CD4-positive, alpha-beta T cell treated with Interleukin-15 for 4 hours (primary cell): ENCODE measurements around the gene SPATA3.
"Not testable (repeated sequence)": the region's sequence is repeated elsewhere in the genome, so short reads cannot be mapped to it uniquely, and the experiment has no call there.

ENCODE experiments used
- DNase-seq: peaks from one replicate; pipeline ENCODE4 v3.0.0-alpha.2; 2020; ENCODE audit warnings: low spot score

Gene SPATA3

GRCh38 chr2:230995821-230996220 lies at the start of gene SPATA3:
Gene SPATA3, plus strand, starts transcription at chr2:230996121. Its CDS starts 113 bp downstream, at chr2:230996234.
- no peak for DNase-seq

DNA sequence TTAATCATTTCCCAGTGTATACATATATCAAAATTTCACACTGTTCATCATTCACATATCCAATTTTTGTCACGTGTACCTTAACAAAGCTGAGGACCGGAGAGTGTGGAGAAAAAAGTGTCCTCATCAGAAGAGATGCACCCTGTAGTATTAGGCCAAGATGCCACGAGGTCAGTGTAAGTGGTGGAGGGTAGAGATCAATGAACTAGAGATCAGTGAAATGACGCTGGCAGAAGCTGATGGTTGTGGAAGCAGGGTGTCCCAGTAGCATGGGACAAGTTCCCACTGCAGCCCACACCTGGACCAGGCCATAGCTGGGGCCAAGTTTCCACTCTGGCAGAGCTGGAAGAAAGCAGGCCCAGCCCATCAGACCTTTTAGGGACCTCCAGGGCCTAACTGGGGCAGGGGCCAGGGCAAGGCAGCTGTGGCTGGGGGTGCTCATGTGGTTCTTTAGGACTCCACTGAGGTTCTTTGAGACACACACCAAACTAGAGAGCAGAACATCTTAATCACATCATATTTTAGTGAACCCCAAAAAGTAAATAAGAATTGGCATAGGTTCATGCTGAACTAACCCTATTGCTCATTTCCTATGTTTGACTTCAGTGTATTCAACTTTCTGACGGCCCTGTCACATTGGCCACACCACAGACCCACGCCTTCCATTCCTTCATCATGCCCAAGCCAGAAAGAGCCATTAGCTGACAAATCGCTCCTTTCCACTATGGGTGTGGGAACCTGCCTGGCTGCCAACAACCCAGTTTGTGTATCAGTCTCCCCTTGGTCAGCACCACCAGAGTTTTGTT lies 49.3 kb upstream of the SPATA3 start:
- no peak for DNase-seq

- DNase-seq: no peak
Observed at GRCh38 chr2:230947235-230947576, 48.7 kb upstream of the SPATA3 start.

DNA sequence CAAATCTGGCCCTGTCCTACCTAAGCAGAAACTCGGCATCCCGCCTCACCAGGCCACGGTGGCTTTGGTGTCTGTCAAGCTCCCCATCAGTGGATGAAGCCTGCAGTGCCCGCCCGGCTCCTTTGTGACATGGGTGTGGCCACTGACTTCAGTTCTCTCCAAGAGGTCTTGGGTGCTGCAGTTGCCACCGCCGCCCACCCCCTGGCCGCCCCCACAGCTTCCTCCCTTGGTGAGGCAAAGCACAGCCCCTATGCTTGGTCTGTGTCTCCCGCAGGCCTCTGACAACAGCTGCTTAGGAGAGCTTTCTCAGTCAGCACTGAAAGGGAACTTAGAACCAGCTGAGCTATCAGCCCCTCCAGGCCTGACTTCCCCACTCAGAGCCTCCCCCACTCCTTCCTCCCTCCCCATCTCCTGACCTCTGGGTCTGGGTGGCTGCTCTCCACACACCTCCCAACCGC lies 48.0 kb upstream of the SPATA3 start:
- no peak for DNase-seq

- no peak for DNase-seq
Observed at GRCh38 chr2:230949966-230950873, 45.7 kb upstream of the SPATA3 start.

- DNase-seq: no peak
Observed at GRCh38 chr2:230950874-230951339, 45.0 kb upstream of the SPATA3 start.

DNA sequence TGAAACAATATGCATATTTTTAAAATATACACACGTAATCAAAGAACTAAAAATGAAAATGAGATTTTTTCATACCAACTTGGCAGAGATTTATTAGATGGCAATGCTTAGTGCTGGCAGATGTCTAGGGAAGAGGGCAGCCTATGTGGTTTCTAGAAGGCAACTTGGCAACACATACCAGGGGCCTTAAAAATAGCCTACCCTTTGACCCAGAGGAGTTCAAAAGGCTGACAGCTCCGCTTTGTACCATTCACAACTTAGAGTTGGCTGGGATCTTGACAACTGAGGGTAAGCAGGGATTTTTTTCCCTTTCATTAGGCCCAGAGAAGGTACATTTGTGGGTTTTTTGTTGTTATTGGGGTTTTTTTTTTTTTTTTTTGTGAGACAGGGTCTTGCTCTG lies 44.5 kb upstream of the SPATA3 start:
- no peak for DNase-seq

DNA sequence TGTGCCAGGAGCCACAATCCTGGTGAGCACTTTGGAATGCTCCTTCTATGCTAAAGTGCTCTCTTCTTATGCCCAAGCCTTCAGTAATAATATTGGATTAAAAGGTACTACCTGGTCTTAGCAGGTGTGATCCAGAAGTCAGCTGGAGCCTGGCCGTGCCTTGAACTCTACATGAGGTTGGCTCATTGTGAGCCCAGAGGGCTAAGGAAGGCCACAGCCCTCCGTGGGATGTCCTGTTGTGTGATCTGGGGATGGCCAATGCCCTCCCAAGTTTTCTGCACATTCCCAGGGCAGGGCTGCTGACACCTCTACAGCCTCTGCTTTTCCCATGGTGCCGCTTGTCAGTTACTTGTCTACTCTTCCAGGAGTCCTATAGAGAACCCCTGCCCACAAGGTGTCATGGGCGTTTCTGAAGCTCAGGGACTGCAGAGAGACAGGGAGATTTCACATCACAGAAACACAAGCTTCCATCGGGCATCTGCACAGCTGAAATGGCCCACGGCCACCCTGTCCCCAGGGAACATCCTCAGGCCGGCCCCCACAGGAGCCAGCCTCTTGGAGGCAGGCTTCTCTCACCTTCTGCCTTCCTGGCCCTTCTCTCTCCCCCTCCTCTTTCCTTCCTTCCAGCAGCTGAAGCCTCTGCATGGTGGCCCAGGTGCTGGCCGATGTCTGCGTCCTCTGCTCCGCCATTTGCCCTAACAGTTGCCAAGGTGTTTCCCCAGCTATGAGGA lies 43.5 kb upstream of the SPATA3 start:
- DNase-seq: no peak

- no peak for DNase-seq
Observed at GRCh38 chr2:230953845-230954244, 42.1 kb upstream of the SPATA3 start.

DNA sequence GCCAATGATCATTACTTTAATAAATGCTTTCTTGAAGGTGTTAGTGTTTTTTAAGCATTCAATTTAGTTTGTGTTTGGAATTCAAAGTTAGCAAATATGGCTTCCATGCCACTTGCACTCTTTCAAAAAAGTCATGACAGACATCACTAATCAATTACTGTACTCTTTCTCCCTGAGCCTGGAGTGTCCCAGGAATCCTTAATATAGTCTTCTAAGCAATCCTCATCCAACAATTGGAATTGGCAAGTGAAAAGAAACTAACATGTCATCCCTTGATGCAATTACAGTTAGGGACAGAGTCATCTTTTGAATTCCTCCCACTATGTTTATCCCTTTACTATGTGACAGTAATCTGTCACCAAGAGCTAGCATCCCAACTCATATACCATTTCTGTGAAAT lies 41.2 kb upstream of the SPATA3 start:
- DNase-seq: no peak

DNA sequence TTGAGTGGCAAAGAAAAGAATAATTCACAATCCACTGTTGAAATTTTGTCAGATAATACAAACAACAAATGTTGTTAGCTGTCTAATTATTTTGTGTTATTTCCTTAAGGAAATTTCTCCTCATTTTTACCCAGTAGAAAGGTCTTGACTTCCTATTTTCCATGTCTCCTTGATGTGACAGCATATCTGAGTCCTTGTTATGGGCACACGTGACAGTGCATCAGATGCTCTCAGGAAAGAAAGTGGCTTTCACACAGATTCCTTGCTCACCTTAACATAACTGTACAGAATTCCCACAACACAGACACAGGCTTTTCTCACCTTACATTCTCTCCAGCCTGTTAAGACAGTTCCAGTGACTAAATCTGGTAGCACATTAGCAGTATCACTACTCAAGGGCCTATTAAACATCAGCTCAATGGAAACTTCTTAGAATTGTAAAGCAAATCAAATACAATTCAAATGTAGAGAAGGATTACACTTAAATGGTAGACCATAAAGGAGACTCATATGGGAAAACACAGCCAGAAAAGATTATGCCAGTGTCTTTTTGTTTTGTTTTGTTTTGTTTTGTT lies 40.7 kb upstream of the SPATA3 start:
- DNase-seq: no peak

DNA sequence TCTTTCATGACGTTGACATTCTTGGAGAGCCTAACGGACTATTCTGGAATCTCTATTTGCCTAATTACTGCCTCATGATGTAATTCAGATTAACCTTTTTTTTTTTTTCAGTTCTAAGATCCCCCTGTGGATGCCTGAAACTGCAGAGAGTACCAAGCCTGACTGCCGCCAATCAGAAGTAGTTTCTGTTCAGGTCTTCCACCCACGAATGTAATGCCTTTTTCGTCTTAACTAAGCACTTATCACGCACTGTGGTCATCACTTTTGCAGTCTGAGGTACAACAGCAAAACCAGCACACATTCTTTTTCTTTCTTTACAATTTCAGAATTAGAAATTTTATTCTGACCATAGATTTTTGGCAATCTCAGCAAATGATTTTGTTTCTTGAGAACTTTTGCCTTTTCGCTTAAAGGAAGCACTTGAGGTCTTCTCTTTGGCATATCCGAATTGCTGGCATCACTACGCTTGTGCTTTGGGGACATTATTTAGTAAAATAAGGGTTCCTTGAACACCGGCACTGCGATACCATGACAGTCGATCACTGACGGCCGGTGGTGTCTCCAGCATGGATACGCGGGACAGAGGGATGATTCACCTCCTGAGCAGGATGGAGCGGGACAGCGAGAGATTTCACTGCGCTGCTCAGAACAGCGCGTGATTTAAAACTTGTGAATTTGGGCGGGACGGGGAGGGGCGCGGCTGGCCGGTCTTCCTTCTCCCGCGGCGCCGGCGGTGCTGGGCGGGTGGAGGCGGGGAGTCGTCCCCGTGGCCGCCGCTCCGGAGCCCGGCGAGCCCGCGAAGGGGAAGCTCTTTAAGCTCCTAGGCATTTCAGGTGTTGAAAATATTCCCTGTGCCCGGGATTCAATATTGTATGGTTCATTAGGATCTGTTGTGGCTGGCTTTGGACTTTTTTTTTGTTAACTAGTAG lies 38.8 kb upstream of the SPATA3 start:
- DNase-seq: no peak

DNA sequence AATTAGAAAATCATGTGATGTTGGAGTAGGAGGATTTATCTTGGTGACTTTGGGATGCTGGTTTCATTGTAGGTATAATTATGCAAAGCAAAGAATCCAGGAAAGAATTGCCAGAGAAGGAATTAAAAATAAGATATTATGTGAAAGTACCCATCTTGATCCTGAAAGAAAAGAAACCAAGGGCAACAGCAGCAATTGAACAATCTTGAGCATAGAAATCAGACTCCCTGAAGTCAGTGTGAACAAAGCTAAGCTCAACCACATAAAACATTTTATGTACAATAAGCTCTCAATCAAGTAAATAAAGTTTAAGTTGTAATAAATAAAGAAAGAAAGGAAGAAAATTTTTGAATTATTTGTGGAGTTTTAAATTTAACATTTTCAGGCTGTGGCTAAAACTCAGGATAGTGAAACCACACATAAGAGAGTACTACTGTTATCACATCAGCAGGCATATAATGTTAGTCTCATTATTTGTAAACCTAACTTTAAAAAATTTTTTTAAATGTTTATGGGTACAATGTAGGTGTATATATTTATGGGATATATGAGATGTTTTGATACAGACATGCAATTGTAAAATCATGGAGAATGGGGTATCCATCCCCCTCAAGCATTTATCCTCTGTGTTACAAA lies 38.0 kb upstream of the SPATA3 start:
- DNase-seq: no peak

DNA sequence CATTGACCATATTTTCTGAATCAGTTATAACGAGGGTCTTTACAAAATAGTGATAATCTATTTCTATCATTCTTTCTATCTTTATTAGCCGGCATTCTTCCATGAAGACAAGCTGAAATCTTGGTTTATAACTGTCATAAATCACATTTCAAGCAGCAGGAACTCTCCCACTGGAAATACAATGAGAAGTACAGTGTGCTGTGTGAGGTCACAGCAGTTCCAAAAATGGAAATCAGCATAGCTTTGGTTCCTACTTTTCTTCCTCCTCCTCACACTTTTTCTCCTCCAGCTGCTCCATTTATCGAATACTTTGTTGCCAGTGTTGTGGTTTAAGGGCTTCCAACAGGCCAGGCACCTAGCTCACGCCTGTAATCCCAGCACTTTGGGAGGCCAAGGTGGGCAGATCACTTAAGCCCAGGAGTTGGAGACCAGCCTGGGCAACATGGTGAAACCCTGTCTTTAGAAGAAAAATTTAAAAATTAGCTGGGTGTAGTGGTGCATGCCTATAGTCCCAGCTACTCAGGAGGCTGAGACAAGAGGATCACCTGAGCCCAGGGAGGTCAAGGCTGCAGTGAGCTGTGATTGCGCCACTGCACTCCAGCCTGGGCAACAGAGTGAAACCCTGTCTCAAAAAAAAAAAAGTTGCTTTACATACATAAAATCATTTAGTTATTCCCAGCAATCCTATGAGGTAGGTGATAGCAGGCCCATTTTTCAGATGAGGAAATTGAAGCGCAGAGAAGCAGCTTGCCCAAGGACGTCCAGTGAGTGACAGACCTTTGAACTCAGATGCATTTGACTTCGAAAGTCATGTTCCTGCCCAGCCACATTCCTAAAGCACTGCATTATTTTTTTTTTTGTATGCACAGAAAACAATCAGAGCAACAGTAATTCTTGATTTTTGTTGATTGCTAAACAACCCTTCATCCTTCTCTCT lies 36.8 kb upstream of the SPATA3 start:
- DNase-seq: no peak

- no peak for DNase-seq
Observed at GRCh38 chr2:230960026-230960425, 35.9 kb upstream of the SPATA3 start.

DNA sequence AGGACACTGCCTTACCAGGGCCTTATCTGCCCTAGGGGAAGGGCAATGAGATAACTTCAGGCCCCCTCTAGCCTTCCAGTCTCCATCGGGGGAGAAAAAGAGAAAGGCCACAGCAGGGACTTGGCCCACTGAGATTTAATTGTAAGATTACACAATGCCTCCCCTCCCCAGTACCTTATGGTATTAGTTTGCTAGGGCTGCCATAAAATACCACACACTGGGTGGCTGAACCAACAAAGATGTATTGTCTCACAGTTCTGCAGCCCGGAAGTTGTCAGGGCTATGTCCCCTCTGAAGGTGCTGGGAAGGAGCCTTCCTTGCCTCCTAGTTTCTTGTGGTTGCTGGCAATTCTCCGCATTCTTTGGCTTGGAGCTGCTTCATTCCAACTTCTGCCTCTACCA lies 34.8 kb upstream of the SPATA3 start:
- no peak for DNase-seq

DNA sequence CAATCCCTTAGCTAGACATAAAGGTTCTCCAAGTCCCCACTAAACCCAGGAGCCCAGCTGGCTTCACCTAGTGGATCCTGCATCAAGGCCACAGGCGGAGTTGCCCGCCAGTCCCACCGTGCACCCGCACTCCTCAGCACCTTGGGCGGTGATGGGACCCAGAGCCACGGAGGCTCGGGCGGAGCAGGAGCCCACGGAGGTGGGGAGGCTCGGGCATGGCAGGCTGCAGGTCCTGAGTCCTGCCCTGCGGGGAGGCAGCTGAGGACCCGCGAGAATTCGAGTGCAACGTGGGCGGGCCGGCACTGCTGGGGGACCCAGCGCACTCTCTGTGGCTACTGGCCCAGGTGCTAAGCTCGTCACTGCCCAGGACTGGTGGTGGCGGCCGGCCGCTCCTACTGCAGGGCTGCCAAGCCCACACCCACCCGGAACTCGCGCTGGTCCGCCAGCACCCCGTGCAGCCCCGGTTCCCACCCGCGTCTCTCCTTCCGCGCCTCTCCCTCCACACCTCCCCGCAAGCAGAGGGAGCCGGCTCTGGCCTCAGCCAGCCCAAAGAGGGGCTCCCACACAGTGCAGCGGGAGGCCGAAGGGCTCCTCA lies 31.7 kb upstream of the SPATA3 start:
- DNase-seq: no peak

DNA sequence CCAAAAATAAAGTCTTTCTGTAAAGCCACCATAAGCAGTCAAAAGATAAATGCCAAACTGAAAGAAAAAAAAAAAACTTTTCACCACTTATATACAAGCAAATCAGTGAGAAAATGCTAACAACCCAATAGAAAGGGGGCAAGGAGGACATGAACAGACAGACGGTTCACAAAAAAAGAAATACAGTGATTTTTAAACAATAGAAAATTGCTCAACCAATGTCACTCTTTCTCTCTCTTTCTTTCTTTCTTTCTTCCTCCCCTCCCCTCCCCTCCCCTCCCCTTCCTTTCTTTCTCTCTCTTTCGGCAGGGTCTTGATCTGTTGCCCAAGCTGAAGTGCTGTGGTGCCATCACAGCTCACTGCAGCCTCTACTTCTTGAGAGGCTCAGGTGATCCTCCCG lies 28.8 kb upstream of the SPATA3 start:
- no peak for DNase-seq

- not testable (repeated sequence) for DNase-seq
Observed at GRCh38 chr2:230968314-230968713, 27.6 kb upstream of the SPATA3 start.
